ENCODE measurements around the gene PDLIM1.
"Not testable (repeated sequence)": the region's sequence is repeated elsewhere in the genome, so short reads cannot be mapped to it uniquely, and the experiment has no call there.

Gene PDLIM1

DNA sequence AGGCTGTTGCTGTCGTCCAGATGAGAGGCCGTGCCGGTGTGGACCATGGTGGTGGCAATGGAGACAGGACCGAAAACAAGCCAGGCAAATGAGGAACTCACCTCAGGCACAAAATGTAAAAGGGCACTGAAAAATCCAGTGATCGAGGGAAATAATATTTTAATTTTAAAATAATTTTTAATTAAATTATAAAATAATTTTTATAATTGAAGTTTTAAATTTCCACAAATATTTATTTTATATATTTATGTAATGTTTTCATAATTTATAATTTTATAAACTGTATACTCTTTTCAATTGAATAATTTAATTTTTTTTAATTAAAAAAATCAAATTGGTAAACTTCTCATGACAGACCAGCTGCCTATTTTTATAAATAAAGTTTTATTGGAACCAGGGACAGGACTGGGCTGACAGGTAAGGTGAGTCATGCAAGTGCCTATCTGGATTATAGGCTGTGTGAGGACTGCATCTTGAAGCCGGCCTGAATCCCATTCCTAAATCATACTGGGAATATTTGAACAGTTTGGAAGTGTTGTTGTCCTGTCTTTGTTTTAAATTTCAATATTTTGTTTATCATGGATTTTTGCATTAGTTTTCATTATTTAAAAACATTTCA, 81.2 kb downstream of the PDLIM1 start:
- ATAC-seq (no peak), DNase-seq (no peak)

DNA sequence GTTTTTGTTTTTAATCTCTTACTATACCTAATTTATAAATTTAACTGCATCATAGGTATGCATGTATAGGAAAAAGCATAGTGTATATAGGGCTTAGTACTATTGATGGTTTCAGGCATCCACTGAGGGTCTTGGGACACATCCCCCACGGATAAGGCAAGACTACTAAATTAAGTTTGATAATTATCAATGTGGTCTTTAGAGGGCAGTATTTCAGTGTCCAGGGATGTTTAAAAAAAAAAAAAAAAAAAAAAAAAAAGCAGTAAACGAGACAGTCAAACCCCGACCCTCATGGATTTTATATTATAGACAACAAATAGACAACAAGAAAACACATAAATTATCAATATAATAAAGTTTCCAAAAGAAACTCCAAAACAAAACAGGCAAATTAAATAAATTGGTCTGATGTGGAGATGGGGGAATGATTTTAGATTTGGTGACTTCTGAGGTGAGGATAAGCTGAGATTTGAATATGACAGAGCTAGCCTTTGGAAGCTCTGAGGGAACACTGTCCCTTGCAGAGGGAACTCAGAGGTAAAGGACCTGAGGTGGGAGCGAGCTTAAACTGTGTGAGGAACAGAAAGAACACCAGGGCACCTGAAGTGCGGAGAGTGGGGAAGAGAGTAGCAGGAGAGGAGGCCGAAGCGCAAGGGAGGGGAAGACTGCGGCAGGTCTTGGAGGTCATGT, 82.0 kb downstream of the PDLIM1 start:
- DNase-seq = no peak
- no peak for ATAC-seq

DNA sequence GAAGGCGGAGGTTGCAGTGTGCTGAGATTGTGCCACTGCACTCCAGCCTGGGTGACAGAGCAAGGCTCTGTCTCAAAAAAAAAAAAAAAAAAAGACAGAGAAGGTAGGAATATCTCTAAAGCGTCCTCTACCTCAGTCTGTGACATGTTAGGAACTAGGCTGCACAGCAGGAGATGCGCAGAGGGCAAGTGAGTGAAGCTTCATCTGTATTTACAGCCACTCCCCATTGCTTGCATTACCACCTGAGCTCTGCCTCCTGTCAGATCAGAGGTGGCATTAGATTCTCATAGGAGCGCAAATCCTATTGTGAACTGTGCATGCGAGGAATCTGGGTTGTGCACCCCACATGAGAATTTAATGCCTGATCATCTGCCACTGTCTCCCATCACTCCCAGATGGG, 87.9 kb downstream of the PDLIM1 start:
- ATAC-seq, DNase-seq: not testable (repeated sequence)

DNA sequence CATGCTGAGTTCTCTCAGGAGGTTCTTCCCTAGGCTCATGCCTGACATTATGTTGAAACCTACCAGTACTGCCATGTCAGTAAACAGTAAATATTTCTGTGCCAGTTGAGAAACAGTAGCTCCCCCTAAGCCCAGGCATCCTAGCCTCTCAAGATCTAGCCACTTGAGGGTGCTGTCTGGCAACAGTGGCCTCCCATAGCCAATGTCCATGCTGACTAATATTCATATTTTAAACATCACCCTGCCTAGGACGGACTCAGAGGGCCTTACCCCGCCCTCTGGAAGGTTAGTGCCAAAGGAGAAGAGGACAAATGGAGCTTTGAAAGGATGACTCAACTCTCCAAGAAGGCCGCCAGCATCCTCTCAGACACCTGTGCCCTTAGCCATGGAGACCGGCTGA, 89.1 kb downstream of the PDLIM1 start:
- ATAC-seq (no peak), DNase-seq (no peak)

DNA sequence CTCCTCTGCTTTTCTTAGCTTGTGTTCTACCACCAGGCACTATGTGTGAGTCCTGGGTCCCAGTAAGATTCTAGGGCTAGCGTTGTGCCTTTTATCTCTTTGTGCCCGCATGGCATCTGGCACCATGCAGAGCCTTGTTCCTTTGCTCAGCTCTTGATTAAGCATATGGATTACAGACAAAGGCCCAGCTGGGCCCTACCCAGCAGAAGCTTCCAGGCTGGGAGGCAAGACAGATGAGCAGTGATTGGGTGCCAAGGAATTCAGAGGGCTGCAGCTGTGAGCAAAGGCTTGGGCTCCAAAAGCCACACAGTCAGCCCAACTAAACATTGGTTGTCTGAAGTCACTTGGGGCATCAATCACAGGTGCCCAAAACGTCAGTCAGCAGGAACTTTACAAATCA, 94.8 kb downstream of the PDLIM1 start:
- DNase-seq (no peak), ATAC-seq (no peak)

DNA sequence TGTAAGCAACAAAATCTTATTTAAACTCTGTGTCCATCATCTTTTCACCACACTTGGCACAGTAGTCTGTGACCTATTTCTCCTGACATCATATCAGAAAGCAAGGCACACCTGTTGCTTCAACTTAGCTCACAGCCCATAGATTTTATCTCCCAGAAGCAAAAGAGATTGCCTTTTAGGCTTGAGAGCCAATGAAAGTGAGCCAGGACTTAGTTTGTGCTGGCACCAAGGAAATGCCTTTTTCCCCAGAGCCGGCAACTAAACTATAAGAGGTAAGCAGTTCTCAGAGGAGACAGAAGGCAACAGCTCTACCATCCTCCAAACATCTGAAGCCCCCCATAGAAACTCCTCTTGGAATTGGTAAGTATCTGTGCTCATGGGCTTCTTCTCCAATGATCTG, 96.9 kb downstream of the PDLIM1 start, which contains the start of gene ACSM6:
Gene ACSM6 (plus strand): TSS at position 295 of the 400 bp plus-strand sequence. CDS start 248 bp downstream, outside the sequence.
- ATAC-seq = no peak

DNA sequence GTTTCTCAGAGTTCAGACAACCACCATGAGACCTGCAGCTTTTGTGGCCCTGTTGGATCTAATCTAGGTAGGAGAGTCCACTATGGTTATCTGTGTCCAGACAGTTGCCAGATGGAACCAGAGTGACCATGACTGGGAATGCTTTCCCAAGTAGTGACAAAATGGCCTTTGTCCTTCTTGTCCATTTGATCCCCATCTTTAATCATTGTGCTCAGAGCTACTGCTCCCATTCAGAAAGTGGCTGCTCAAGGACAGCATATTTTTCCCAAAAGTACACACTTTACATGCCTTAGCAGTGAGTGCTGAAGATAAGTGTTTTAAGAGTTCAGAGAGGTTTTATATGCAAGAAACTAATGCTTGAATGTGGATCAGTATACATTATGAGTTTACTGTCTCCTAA, 102.2 kb downstream of the PDLIM1 start:
- no peak for ATAC-seq
- DNase-seq = no peak

More for the DNA sequence above, 96.9 kb downstream of the PDLIM1 start, which contains the start of gene ACSM6:
- no peak for DNase-seq

DNA sequence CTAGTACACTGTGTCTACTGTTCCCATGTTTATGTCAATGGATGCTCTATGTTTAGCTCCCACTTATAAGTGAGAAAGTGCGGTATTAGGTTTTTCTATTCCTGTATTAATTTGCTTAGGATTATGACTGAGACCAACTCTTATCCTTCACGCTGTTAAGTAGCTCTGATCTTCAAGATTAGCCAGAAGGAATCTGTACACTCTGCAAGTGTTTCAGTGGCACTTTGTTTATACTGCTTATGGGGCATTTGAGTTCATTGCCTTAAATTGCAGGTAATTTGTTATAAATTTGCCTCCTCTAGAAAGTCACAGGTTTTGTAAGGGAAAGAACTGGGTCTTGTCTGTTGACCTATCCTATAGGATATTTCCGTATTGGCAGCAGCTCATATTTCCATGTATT, 103.2 kb downstream of the PDLIM1 start:
- ATAC-seq (no peak), DNase-seq (no peak)
